ENCODE data around the gene B3GNT5.

- TF ChIP-seq, protein P1, sequence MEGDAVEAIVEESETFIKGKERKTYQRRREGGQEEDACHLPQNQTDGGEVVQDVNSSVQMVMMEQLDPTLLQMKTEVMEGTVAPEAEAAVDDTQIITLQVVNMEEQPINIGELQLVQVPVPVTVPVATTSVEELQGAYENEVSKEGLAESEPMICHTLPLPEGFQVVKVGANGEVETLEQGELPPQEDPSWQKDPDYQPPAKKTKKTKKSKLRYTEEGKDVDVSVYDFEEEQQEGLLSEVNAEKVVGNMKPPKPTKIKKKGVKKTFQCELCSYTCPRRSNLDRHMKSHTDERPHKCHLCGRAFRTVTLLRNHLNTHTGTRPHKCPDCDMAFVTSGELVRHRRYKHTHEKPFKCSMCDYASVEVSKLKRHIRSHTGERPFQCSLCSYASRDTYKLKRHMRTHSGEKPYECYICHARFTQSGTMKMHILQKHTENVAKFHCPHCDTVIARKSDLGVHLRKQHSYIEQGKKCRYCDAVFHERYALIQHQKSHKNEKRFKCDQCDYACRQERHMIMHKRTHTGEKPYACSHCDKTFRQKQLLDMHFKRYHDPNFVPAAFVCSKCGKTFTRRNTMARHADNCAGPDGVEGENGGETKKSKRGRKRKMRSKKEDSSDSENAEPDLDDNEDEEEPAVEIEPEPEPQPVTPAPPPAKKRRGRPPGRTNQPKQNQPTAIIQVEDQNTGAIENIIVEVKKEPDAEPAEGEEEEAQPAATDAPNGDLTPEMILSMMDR (IDR thresholded peaks at IDR 0.05): no peak
- no peak for TF ChIP-seq POLR2A (IDR thresholded peaks at IDR 0.05)
Observed at GRCh38 chr3:183233966-183234365, 19.1 kb upstream of the B3GNT5 start.

All from adrenal gland (tissue), 5 donors.